Aorta (tissue), 5 donors: ENCODE measurements around the gene PRLR. TPM values are rescaled to one million over a fixed set of nuclear protein-coding genes. Genes with fewer than 3 reads are reported as not detected.
"Not testable (repeated sequence)": the region's sequence is repeated elsewhere in the genome, so short reads cannot be mapped to it uniquely, and the experiment has no call there.

Source experiments
- ATAC-seq: fragments of 200-7000 bp; cut with Tn5 transposase; one replicate; pipeline ENCODE4 v1.9.1; 2022; ENCODE audit warnings: moderate library complexity; ENCODE audit not compliant: low FRiP score
- DNase-seq, 2 donors: peaks; one replicate each; pipeline ENCODE4 v3.0.0-alpha.2; 2020
- H3K27ac ChIP-seq, 2 donors: one replicate each; pipeline ENCODE4 v1.5.1; 2013; ENCODE audit warnings: low read length in 2 of 2, mild to moderate bottlenecking in 2 of 2, moderate library complexity in 2 of 2, control low read depth in 1 of 2, inconsistent platforms in 1 of 2, low read depth in 1 of 2
- H3K27me3 ChIP-seq, 2 donors: one replicate each; pipeline ENCODE4 v1.6.1; 2013; ENCODE audit warnings: control low read depth in 1 of 2, low read length in 1 of 2, mild to moderate bottlenecking in 1 of 2, moderate library complexity in 1 of 2; ENCODE audit not compliant: insufficient read depth in 2 of 2, control insufficient read depth in 1 of 2
- H3K36me3 ChIP-seq, 2 donors: one replicate each; pipeline ENCODE4 v1.6.1; 2013; ENCODE audit warnings: control low read depth in 1 of 2, low read length in 1 of 2, mild to moderate bottlenecking in 1 of 2; ENCODE audit not compliant: insufficient read depth in 2 of 2, control insufficient read depth in 1 of 2
- H3K4me1 ChIP-seq, 2 donors: one replicate each; pipeline ENCODE4 v1.6.1; 2013; ENCODE audit warnings: low read length in 2 of 2, control low read depth in 1 of 2, mild to moderate bottlenecking in 1 of 2, moderate library complexity in 1 of 2; ENCODE audit not compliant: insufficient read depth in 2 of 2, control insufficient read depth in 1 of 2
- H3K4me3 ChIP-seq, 2 donors: one replicate each; pipeline ENCODE4 v1.5.1; 2013; ENCODE audit warnings: low read length in 2 of 2, control low read depth in 1 of 2, mild to moderate bottlenecking in 1 of 2
- H3K9me3 ChIP-seq: one replicate; pipeline ENCODE4 v1.6.1; 2013; ENCODE audit warnings: mild to moderate bottlenecking, low read length; ENCODE audit not compliant: control insufficient read depth
- WGBS, 2 donors: extraction: QIAGEN DNeasy Blood & Tissue Kit; methylation state at CpG; one replicate each; pipeline ENCODE4 v1.1.7; 2013; 5-methylcytosine and 5-hydroxymethylcytosine counted together
- intact Hi-C, 2 donors: fragments of 100-400 bp; cut with DNase I; formaldehyde crosslinking; loops; one replicate each; pipeline versions ENCODE4 v1.14.2 to v1.15.0; 2022
- polyA plus RNA-seq, 2 donors: library from polyadenylated mRNA; stranded (reverse); fragments of 200-250 nt; gene quantifications; one replicate each; pipeline ENCODE4 v1.2.3, GENCODE V29; 2013
- total RNA-seq, 2 donors: library from RNA; stranded (reverse); fragmentation: NEBNext Ultra II Directional; extraction: Animal tissue kit (Norgen Biotek cat#: 25700); gene quantifications; one replicate each; pipeline ENCODE4 v1.2.1, GENCODE V29; 2021
- donor health status: healthy with polysubstance abuse.
- donor health status: Bipolar disorder and iron deficiency.
- donor health status: DM: no; HTN: no; CAD: no.
- donor health status: DM: no; HTN: no; CAD: no.
- donor health status: DM: yes; HTN: yes; CAD: no.

The PRLR gene
- total and polyA plus RNA-seq, 4 donors: 0.08 to 3.2 (median 0.69) TPM

GRCh38 chr5:35047785-35048404, 182.4 kb downstream of the PRLR start, which contains the start of gene AGXT2:
TSS of gene AGXT2 (minus strand) at chr5:35047949. CDS start at chr5:35047892, 57 bp downstream.
- Histone ChIP-seq H3K36me3 (no peaks in the 10 kb centered on the region), H3K4me1 (no peaks in the 10 kb centered on the region), H3K4me3 (no peak within 1 kb of the TSS), H3K27me3 (no peaks in the 10 kb centered on the region), H3K27ac (no peak within 1 kb of the TSS), H3K9me3 (no peaks in the 10 kb centered on the region)
- ATAC-seq: no peak
- WGBS, 2 donors: 72 to 82% methylated on average over 8 of the region's 8 CpGs
- intact Hi-C loops: no loop called here
- no peak for DNase-seq

GRCh38 chr5:35046774-35047173, 183.5 kb downstream of the PRLR start:
- intact Hi-C loops: no loop called here
- WGBS, 2 donors: 90 to 91% methylated on average over 4 of the region's 4 CpGs
- ATAC-seq: no peak

GRCh38 chr5:35045280-35045679, 185.0 kb downstream of the PRLR start:
- H3K27ac ChIP-seq: no peak overlapping the region
- DNase-seq (no peak), ATAC-seq (no peak)
- H3K9me3 ChIP-seq: no peaks in the 10 kb centered on the region
- H3K36me3 ChIP-seq: no peaks in the 10 kb centered on the region
- H3K4me1 ChIP-seq: no peaks in the 10 kb centered on the region
- WGBS, 2 donors: 36 to 43% methylated on average over 1 of the region's 1 CpG
- intact Hi-C loops: no loop called here
- no peaks in the 10 kb centered on the region for H3K27me3 ChIP-seq
- no peak overlapping the region for H3K4me3 ChIP-seq

More at GRCh38 chr5:35046774-35047173, 183.5 kb downstream of the PRLR start:
- Histone ChIP-seq H3K9me3 (no peaks in the 10 kb centered on the region), H3K27ac (no peak overlapping the region), H3K4me1 (no peaks in the 10 kb centered on the region), H3K27me3 (no peaks in the 10 kb centered on the region), H3K36me3 (no peaks in the 10 kb centered on the region), H3K4me3 (no peak overlapping the region)
- no peak for DNase-seq

- no peaks in the 10 kb centered on the region for H3K36me3 ChIP-seq
- H3K9me3 ChIP-seq: no peaks in the 10 kb centered on the region
- no peak for DNase-seq
- no peak overlapping the region for H3K27ac ChIP-seq
- H3K4me1 ChIP-seq: no peaks in the 10 kb centered on the region
- WGBS, 2 donors: 55 to 67% methylated on average over 4 of the region's 4 CpGs
- ATAC-seq: no peak
- H3K4me3 ChIP-seq: no peak overlapping the region
- H3K27me3 ChIP-seq: no peaks in the 10 kb centered on the region
- intact Hi-C loops: no loop called here
Measured at GRCh38 chr5:35044649-35045048, 185.6 kb downstream of the PRLR start.

GRCh38 chr5:35042781-35043180, 187.5 kb downstream of the PRLR start:
- H3K4me1 ChIP-seq: no peaks in the 10 kb centered on the region
- DNase-seq (no peak), ATAC-seq (no peak)
- intact Hi-C loops: no loop called here
- no peaks in the 10 kb centered on the region for H3K9me3 ChIP-seq
- H3K27me3 ChIP-seq: no peaks in the 10 kb centered on the region
- H3K4me3 ChIP-seq: no peak overlapping the region
- no peak overlapping the region for H3K27ac ChIP-seq
- no peaks in the 10 kb centered on the region for H3K36me3 ChIP-seq
- WGBS, 2 donors: 67 to 70% methylated on average over 4 of the region's 4 CpGs

GRCh38 chr5:35041261-35041660, 189.0 kb downstream of the PRLR start:
- Histone ChIP-seq H3K27ac (no peak overlapping the region), H3K27me3 (no peaks in the 10 kb centered on the region), H3K36me3 (no peaks in the 10 kb centered on the region), H3K9me3 (no peaks in the 10 kb centered on the region), H3K4me3 (no peak overlapping the region), H3K4me1 (no peaks in the 10 kb centered on the region)
- intact Hi-C loops: no loop called here
- no peak for DNase-seq
- no peak for ATAC-seq
- WGBS, 2 donors: 20% methylated on average over 3 of the region's 3 CpGs

- ATAC-seq (no peak), DNase-seq (no peak)
- Histone ChIP-seq H3K27ac (no peak overlapping the region), H3K9me3 (no peaks in the 10 kb centered on the region), H3K36me3 (no peaks in the 10 kb centered on the region), H3K27me3 (no peaks in the 10 kb centered on the region), H3K4me3 (no peak overlapping the region), H3K4me1 (no peaks in the 10 kb centered on the region)
- intact Hi-C loops: no loop called here
- WGBS, 2 donors: 38 to 61% methylated on average over 2 of the region's 2 CpGs
Measured at GRCh38 chr5:35038891-35039290, 191.4 kb downstream of the PRLR start.

GRCh38 chr5:35036536-35036935, 193.8 kb downstream of the PRLR start:
- intact Hi-C loops: no loop called here
- Histone ChIP-seq H3K4me1 (no peaks in the 10 kb centered on the region), H3K9me3 (no peaks in the 10 kb centered on the region), H3K36me3 (no peaks in the 10 kb centered on the region), H3K27ac (no peak overlapping the region), H3K4me3 (no peak overlapping the region), H3K27me3 (no peaks in the 10 kb centered on the region)
- 63 to 79% methylated on average over 4 of the region's 4 CpGs for WGBS, 2 donors
- ATAC-seq: no peak
- DNase-seq: no peak

- 73 to 80% methylated on average over 4 of the region's 4 CpGs for WGBS, 2 donors
- H3K4me1 ChIP-seq, ATAC-seq, DNase-seq, H3K4me3 ChIP-seq, H3K36me3 ChIP-seq, H3K27me3 ChIP-seq, H3K27ac ChIP-seq, H3K9me3 ChIP-seq, intact Hi-C loops: not testable (repeated sequence)
Measured at GRCh38 chr5:35035929-35036328, 194.4 kb downstream of the PRLR start.
